HepG2 (cell line): ENCODE data around the gene RIMBP2. TPM values are rescaled to one million over a fixed set of nuclear protein-coding genes. Genes with fewer than 3 reads are reported as not detected.

ENCODE experiments used
- ATAC-seq: fragments of 200-7000 bp; cut with Tn5 transposase; 3 replicates; pipeline ENCODE4 v1.9.1; 2020; ENCODE audit warnings: mild to moderate bottlenecking, moderate library complexity
- BruUV-seq: library from RNA; stranded (reverse); fragments of 400-500 nt; replicated peaks from 2 replicates; lab custom pipeline; 2021; lab: Mats Ljungman, UMichigan
- CTCF ChIA-PET: fragments of 300-600 bp; formaldehyde crosslinking; extraction: SDS; loops from one replicate; lab custom pipeline; 2021; ENCODE audit warnings: low total read pairs, inconsistent platforms, low intra/inter-chr PET ratio; lab: Yijun Ruan, JAX
- POLR2A ChIA-PET: fragments of 350-600 bp; sonication (Branson Sonifier 250); formaldehyde crosslinking; loops from one replicate; lab custom pipeline; 2020; ENCODE audit warnings: antibody characterized with exemption, inconsistent platforms; lab: Yijun Ruan, JAX
- DNase-seq: peaks from one replicate; pipeline ENCODE4 v3.0.0-alpha.2; 2015; ENCODE audit warnings: low spot score
- FAIRE-seq: peaks from 3 replicates; lab custom pipeline; 2011; peaks lifted over from hg19 to GRCh38; lab: Jason Lieb, UNC
- H2AFZ ChIP-seq: one replicate; pipeline ENCODE4 v1.6.1; 2011; ENCODE audit warnings: low read length, inconsistent platforms
- H3K27ac ChIP-seq: fragments of 300-600 bp; 3 replicates; pipeline ENCODE4 v1.8.0; 2011; ENCODE audit warnings: mixed run types, mild to moderate bottlenecking, mixed read lengths, low read length, inconsistent platforms; ENCODE audit not compliant: insufficient read depth; ENCODE audit errors: extremely low read length
- H3K27me3 ChIP-seq, 2 experiments: fragments of 200-600 bp in 1 of 2; 2 replicates in 1 of 2; 3 replicates in 1 of 2; pipeline versions ENCODE4 v1.6.0 to v1.8.0; 2011; ENCODE audit warnings: low read length in 2 of 2, mild to moderate bottlenecking in 2 of 2, moderate library complexity in 2 of 2, inconsistent platforms in 1 of 2; ENCODE audit not compliant: insufficient read depth in 2 of 2, control insufficient read depth in 1 of 2
- H3K36me3 ChIP-seq, 2 experiments: fragments of 200-600 bp in 1 of 2; replicated peaks in 1 of 2; 2 replicates in 1 of 2; 3 replicates in 1 of 2; pipeline versions ENCODE4 v1.5.1 to v1.8.0; 2011; ENCODE audit warnings: low read length in 2 of 2, inconsistent platforms in 1 of 2; ENCODE audit not compliant: insufficient read depth in 2 of 2, control insufficient read depth in 1 of 2
- H3K4me1 ChIP-seq: 2 replicates; pipeline ENCODE4 v1.5.1; 2012; ENCODE audit warnings: low read length, inconsistent platforms; ENCODE audit not compliant: insufficient read depth
- H3K4me2 ChIP-seq: 2 replicates; pipeline ENCODE4 v1.6.0; 2011; ENCODE audit warnings: low read depth, low read length, inconsistent platforms
- H3K4me3 ChIP-seq, 3 experiments: fragments of 200-600 bp in 1 of 3; sonication (generic), shearing (Covaris generic) in 1 of 3; replicated peaks in 1 of 3; 2 replicates each; pipeline ENCODE4 v1.5.1; 2011 to 2016; ENCODE audit warnings: low read length in 3 of 3, inconsistent platforms in 2 of 3, low read depth in 2 of 3, mild to moderate bottlenecking in 2 of 3, control low read depth in 1 of 3, mixed read lengths in 1 of 3; ENCODE audit not compliant: insufficient read depth in 1 of 3
- H3K79me2 ChIP-seq: one replicate; pipeline ENCODE4 v1.6.1; 2011; ENCODE audit warnings: low read length, inconsistent platforms; ENCODE audit not compliant: insufficient read depth
- H3K9ac ChIP-seq: 2 replicates; pipeline ENCODE4 v1.6.0; 2011; ENCODE audit warnings: mild to moderate bottlenecking, low read depth, low read length, inconsistent platforms; ENCODE audit not compliant: insufficient read depth
- H3K9me3 ChIP-seq: 2 replicates; pipeline ENCODE4 v1.5.1; 2012; ENCODE audit warnings: mild to moderate bottlenecking, low read length
- H4K20me1 ChIP-seq: 2 replicates; pipeline ENCODE4 v1.6.0; 2011; ENCODE audit warnings: inconsistent platforms, mild to moderate bottlenecking, low read length, moderate library complexity; ENCODE audit not compliant: insufficient read depth
- DPF2 ChIP-seq: sonication (generic); formaldehyde crosslinking; IDR thresholded peaks from 2 replicates; pipeline ENCODE4 v1.4.0; 2020; ENCODE audit warnings: mild to moderate bottlenecking, low read depth, missing genetic modification reagents, borderline replicate concordance
- ETV5 ChIP-seq: IDR thresholded peaks from 2 replicates; pipeline ENCODE4 v1.6.1; 2018; ENCODE audit warnings: missing biosample characterization, missing genetic modification reagents, inconsistent platforms, borderline replicate concordance
- FOXA1 ChIP-seq, 2 experiments: fragments of 450-650 bp in 1 of 2; sonication (generic) in 1 of 2; formaldehyde crosslinking in 1 of 2; IDR thresholded peaks; 2 replicates each; pipeline versions ENCODE4 v1.4.0 to v1.6.1; 2016 to 2020; ENCODE audit warnings: missing genetic modification reagents in 1 of 2
- GFI1 ChIP-seq: sonication (generic); formaldehyde crosslinking; IDR thresholded peaks from 2 replicates; pipeline ENCODE4 v1.5.0; 2020; ENCODE audit warnings: missing genetic modification reagents, mild to moderate bottlenecking, borderline replicate concordance
- KDM4B ChIP-seq: sonication (generic); formaldehyde crosslinking; IDR thresholded peaks from 2 replicates; pipeline ENCODE4 v1.4.0; 2020; ENCODE audit warnings: missing genetic modification reagents
- PCBP2 ChIP-seq: fragments of 200-400 bp; formaldehyde crosslinking; optimal IDR thresholded peaks from 2 replicates; pipeline ENCODE3; 2018; ENCODE audit warnings: low read length, low read depth; ENCODE audit not compliant: poor library complexity, severe bottlenecking
- RARA ChIP-seq: IDR thresholded peaks from 2 replicates; pipeline ENCODE4 v1.6.1; 2016; ENCODE audit warnings: missing genetic modification reagents, missing compliant biosample characterization
- SATB2 ChIP-seq: sonication (generic); formaldehyde crosslinking; IDR thresholded peaks from 2 replicates; pipeline ENCODE4 v1.5.0; 2020; ENCODE audit warnings: missing genetic modification reagents
- SNRNP70 ChIP-seq: fragments of 200-400 bp; formaldehyde crosslinking; IDR thresholded peaks from 2 replicates; pipeline ENCODE4 v1.6.1; 2017; ENCODE audit warnings: mild to moderate bottlenecking, low read depth, low read length, moderate library complexity
- SOX6 ChIP-seq, 2 experiments: fragments of 450-650 bp in 1 of 2; sonication (generic) in 1 of 2; formaldehyde crosslinking in 1 of 2; IDR thresholded peaks; 2 replicates each; pipeline versions ENCODE4 v1.4.0 to v1.6.1; 2017 to 2020; ENCODE audit warnings: antibody characterized with exemption in 1 of 2, mild to moderate bottlenecking in 1 of 2, missing genetic modification reagents in 1 of 2
- SP2 ChIP-seq: sonication (generic); formaldehyde crosslinking; IDR thresholded peaks from 2 replicates; pipeline ENCODE4 v1.5.1; 2020; ENCODE audit warnings: mild to moderate bottlenecking, missing genetic modification reagents
- ZFP1 ChIP-seq: IDR thresholded peaks from 2 replicates; pipeline ENCODE4 v1.6.1; 2016
- ZNF224 ChIP-seq: sonication (generic); formaldehyde crosslinking; IDR thresholded peaks from 2 replicates; pipeline ENCODE4 v1.5.0; 2020; ENCODE audit warnings: mild to moderate bottlenecking, missing genetic modification reagents
- ZNF550 ChIP-seq: sonication (generic); formaldehyde crosslinking; IDR thresholded peaks from 2 replicates; pipeline ENCODE4 v1.4.0; 2020; ENCODE audit warnings: mild to moderate bottlenecking, missing genetic modification reagents, borderline replicate concordance
- ZNF605 ChIP-seq: sonication (generic); formaldehyde crosslinking; IDR thresholded peaks from 2 replicates; pipeline ENCODE4 v1.8.0; 2022; ENCODE audit warnings: mild to moderate bottlenecking, missing genetic modification reagents
- ZNF678 ChIP-seq: sonication (generic); formaldehyde crosslinking; IDR thresholded peaks from 2 replicates; pipeline ENCODE4 v1.4.0; 2020; ENCODE audit warnings: mild to moderate bottlenecking, missing genetic modification reagents
- WGBS: methylation state at CpG from one replicate; pipeline ENCODE4 v1.1.6; 2017; ENCODE audit warnings: low lambda C conversion rate; 5-methylcytosine and 5-hydroxymethylcytosine counted together
- in situ Hi-C: cut with HindIII; loops from 2 replicates; pipeline ENCODE4 v1.10.0; 2017; ENCODE audit warnings: low pct_unique_long_range_greater_than_20kb; ENCODE audit not compliant: extremely low pct_ligation_motif_present
- intact Hi-C: fragments of 100-400 bp; cut with micrococcal nuclease; formaldehyde crosslinking; loops from one replicate; pipeline ENCODE4 v1.10.0; 2022; ENCODE audit not compliant: unreplicated experiment
- polyA plus RNA-seq, 8 experiments: library from polyadenylated mRNA; depleted of rRNA in 3 of 8; stranded (reverse) in 7 of 8; unstranded in 1 of 8; fragments of >200 nt; fragmentation: Illumina TruSeq in 4 of 8; extraction: Trizol in 4 of 8; gene quantifications; 2 replicates each; pipeline versions ENCODE4 v1.2.1 to v1.2.3, GENCODE V29; 2011 to 2016; ENCODE audit warnings: low read depth in 4 of 8, missing spikeins in 1 of 8, mixed read lengths in 1 of 8; ENCODE audit not compliant: insufficient read depth in 1 of 8
- total RNA-seq, 5 experiments: library from RNA; depleted of rRNA; stranded (reverse); fragments of >200 nt; fragmentation: Illumina TruSeq; extraction: Trizol; gene quantifications; 2 replicates each; pipeline ENCODE4 v1.2.3, GENCODE V29; 2016; ENCODE audit warnings: low read depth in 1 of 5
- TF ChIP-seq, protein P1 (sequence below): sonication (generic); formaldehyde crosslinking; IDR thresholded peaks from 2 replicates; pipeline ENCODE4 v1.4.0; 2020; ENCODE audit warnings: missing genetic modification reagents, mild to moderate bottlenecking, borderline replicate concordance
- TF ChIP-seq, protein P2 (sequence below): sonication (generic); formaldehyde crosslinking; IDR thresholded peaks from 2 replicates; pipeline ENCODE4 v1.4.0; 2020; ENCODE audit warnings: mild to moderate bottlenecking, missing genetic modification reagents
- TF ChIP-seq, protein P3 (sequence below): sonication (generic); formaldehyde crosslinking; IDR thresholded peaks from 2 replicates; pipeline ENCODE4 v1.4.0; 2020; ENCODE audit warnings: low read depth, mild to moderate bottlenecking, missing genetic modification reagents

RIMBP2 gene
- total and polyA plus RNA-seq, 2 of the 13 experiments (the other 11 are each of a cell fraction or from before 2014, with no cell fraction given) = 0.03 TPM; not detected in 1

DNA sequence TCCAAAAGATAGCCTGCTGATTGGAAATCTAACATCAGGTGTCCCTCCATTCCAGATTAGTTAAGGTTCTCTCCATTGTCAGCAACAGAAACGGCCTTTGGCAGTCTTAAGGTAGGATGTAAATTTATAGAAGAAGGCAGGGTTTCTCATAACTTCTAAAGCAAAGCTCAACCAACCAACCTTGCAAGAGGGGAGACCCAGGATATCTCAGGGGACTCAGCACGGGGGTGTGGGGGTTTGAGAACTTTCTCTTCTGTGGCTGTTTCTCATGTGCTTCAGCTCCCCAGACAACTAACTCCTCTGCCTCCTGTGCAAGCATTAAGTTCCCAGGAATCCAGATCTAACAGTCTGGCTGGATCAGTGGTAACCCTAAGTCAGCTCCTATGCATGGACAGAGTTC is 148.1 kb downstream of the RIMBP2 start (continued):
- TF ChIP-seq DPF2 (CRISPR knock-in tag) (no peak), SATB2 (no peak), RARA (CRISPR knock-in tag) (no peak), ZNF678 (CRISPR knock-in tag) (no peak)

DNA sequence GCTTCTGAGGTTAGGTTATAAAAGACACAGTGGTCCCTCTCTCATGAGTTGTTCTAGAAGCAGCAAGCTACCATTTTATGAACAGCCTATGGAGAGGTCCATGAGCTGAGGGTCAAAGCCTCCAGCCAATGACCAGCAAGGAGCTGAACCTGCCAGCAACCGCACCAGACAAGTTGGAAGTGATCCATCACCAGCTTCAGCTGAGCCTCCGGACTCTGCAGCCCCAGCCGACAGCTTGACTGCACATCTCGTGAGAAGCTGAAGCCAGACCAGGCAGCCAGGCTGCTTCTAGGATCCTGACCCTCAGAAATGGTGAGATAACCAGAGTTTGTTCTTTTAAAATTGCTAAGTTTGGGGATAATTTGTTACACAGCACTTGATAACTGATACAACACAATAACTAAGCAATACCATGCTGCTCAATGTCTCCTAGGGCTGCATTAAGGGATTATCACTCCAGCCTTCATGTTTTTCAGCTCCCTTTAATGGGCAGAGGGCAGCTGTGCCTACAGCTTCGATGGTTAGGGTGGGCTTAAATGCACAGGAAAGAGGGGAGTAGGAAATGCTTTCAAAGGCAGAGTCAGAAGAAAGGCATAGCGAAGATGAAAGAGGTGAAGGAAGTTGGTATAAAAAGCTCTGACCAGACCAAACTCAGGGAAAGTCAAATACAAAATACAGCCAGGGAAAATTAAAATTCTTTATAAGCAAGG is 149.5 kb downstream of the RIMBP2 start:
- Histone ChIP-seq H3K27ac (no peak overlapping the region), H3K9me3 (peaks cover 13% of the 10 kb centered on the region), H3K4me1 (no peaks in the 10 kb centered on the region), H3K36me3 (no peaks in the 10 kb centered on the region), H3K79me2 (no peaks in the 10 kb centered on the region), H3K4me2 (no peak overlapping the region), H2AFZ (no peak overlapping the region), H4K20me1 (no peaks in the 10 kb centered on the region), H3K27me3 (peaks cover 1 to 11% of the 10 kb centered on the region in 2 experiments; a peak in 2 of 5 replicates), H3K4me3 (no peak overlapping the region), H3K9ac (no peak overlapping the region)
- no peak for ATAC-seq
- no TSS peak for BruUV-seq
- DNase-seq = no peak
- intact Hi-C loops (no loop called here), in situ Hi-C loops (no loop called here)
- no peak for FAIRE-seq
- ChIA-PET CTCF (no interaction called here), POLR2A (no interaction called here)
- 36% methylated on average over 4 of the region's 6 CpGs for WGBS
- TF ChIP-seq ZFP1 (CRISPR knock-in tag) (no peak), SOX6 (IDR thresholded peaks at IDR 0.05) (no peak), SOX6 (CRISPR knock-in tag; IDR thresholded peaks at IDR 0.05) (no peak), FOXA1 (IDR thresholded peaks at IDR 0.05) (no peak), FOXA1 (CRISPR knock-in tag; IDR thresholded peaks at IDR 0.05) (no peak), ZNF605 (CRISPR knock-in tag) (no peak), PCBP2 (no peak), SNRNP70 (no peak), ZNF550 (CRISPR knock-in tag) (no peak), ZNF224 (CRISPR knock-in tag) (no peak), SP2 (no peak), GFI1 (CRISPR knock-in tag) (no peak), ETV5 (CRISPR knock-in tag) (no peak), KDM4B (CRISPR knock-in tag) (no peak)
- TF ChIP-seq, protein P1, sequence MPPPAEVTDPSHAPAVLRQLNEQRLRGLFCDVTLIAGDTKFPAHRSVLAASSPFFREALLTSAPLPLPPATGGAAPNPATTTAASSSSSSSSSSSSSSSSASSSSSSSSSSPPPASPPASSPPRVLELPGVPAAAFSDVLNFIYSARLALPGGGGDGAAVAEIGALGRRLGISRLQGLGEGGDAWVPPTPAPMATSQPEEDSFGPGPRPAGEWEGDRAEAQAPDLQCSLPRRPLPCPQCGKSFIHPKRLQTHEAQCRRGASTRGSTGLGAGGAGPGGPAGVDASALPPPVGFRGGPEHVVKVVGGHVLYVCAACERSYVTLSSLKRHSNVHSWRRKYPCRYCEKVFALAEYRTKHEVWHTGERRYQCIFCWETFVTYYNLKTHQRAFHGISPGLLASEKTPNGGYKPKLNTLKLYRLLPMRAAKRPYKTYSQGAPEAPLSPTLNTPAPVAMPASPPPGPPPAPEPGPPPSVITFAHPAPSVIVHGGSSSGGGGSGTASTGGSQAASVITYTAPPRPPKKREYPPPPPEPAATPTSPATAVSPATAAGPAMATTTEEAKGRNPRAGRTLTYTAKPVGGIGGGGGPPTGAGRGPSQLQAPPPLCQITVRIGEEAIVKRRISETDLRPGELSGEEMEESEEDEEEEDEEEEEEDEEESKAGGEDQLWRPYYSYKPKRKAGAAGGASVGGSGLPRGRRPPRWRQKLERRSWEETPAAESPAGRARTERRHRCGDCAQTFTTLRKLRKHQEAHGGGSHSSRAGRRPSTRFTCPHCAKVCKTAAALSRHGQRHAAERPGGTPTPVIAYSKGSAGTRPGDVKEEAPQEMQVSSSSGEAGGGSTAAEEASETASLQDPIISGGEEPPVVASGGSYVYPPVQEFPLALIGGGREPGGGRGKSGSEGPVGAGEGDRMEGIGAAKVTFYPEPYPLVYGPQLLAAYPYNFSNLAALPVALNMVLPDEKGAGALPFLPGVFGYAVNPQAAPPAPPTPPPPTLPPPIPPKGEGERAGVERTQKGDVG (CRISPR knock-in tag) = no peak
- TF ChIP-seq, protein P2, sequence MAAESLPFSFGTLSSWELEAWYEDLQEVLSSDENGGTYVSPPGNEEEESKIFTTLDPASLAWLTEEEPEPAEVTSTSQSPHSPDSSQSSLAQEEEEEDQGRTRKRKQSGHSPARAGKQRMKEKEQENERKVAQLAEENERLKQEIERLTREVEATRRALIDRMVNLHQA (CRISPR knock-in tag) = no peak
- TF ChIP-seq, protein P3, sequence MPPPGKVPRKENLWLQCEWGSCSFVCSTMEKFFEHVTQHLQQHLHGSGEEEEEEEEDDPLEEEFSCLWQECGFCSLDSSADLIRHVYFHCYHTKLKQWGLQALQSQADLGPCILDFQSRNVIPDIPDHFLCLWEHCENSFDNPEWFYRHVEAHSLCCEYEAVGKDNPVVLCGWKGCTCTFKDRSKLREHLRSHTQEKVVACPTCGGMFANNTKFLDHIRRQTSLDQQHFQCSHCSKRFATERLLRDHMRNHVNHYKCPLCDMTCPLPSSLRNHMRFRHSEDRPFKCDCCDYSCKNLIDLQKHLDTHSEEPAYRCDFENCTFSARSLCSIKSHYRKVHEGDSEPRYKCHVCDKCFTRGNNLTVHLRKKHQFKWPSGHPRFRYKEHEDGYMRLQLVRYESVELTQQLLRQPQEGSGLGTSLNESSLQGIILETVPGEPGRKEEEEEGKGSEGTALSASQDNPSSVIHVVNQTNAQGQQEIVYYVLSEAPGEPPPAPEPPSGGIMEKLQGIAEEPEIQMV (CRISPR knock-in tag) = no peak
